Stomach (tissue), 9 donors: ENCODE data around the gene TAF4. TPM values are rescaled to one million over a fixed set of nuclear protein-coding genes. Genes with fewer than 3 reads are reported as not detected.

Experiments
- DNase-seq, 2 donors: peaks; one replicate each; pipeline versions ENCODE4 v3.0.0 to v3.0.0-alpha.2; 2013 to 2019
- H3K27ac ChIP-seq, 5 donors: fragments of 200-600 bp in 4 of 5; sonication (generic) in 4 of 5; one replicate each; pipeline ENCODE4 v1.5.1; 2013 to 2019; ENCODE audit warnings: mild to moderate bottlenecking in 1 of 5, moderate library complexity in 1 of 5
- H3K27me3 ChIP-seq, 3 donors: fragments of 200-600 bp; sonication (generic); one replicate each; pipeline ENCODE4 v1.5.1; 2017 to 2019; ENCODE audit warnings: mixed run types in 1 of 3
- H3K36me3 ChIP-seq, 4 donors: fragments of 200-600 bp; sonication (generic); 1 replicate in 3 of 4; 2 replicates in 1 of 4; pipeline ENCODE4 v1.5.1; 2016 to 2019
- H3K4me1 ChIP-seq, 4 donors: fragments of 200-600 bp; sonication (generic); one replicate each; pipeline ENCODE4 v1.5.1; 2016 to 2019
- H3K4me3 ChIP-seq, 4 donors: fragments of 200-600 bp; sonication (generic) in 3 of 4; one replicate each; pipeline ENCODE4 v1.5.1; 2016 to 2019; ENCODE audit warnings: mild to moderate bottlenecking in 1 of 4
- H3K9me3 ChIP-seq, 4 donors: fragments of 200-600 bp; sonication (generic); one replicate each; pipeline ENCODE4 v1.5.1; 2016 to 2019
- CTCF ChIP-seq, 7 experiments: fragments of 450-650 bp in 4 of 7; fragments of 200-600 bp in 3 of 7; sonication (generic) in 3 of 7; IDR thresholded peaks; one replicate each; pipeline ENCODE4 v1.5.1; 2016 to 2019; ENCODE audit warnings: antibody characterized with exemption in 7 of 7, control low read depth in 2 of 7, mild to moderate bottlenecking in 1 of 7
- EP300 ChIP-seq: sonication (generic); formaldehyde crosslinking; IDR thresholded peaks from one replicate; pipeline ENCODE4 v1.6.1; 2017; ENCODE audit warnings: antibody characterized with exemption
- POLR2A ChIP-seq, 4 donors: fragments of 450-650 bp; IDR thresholded peaks; one replicate each; pipeline ENCODE4 v1.6.1; 2016; ENCODE audit warnings: antibody characterized with exemption in 4 of 4, control low read depth in 2 of 4, mild to moderate bottlenecking in 1 of 4, moderate library complexity in 1 of 4
- POLR2AphosphoS5 ChIP-seq, 3 donors: sonication (generic); formaldehyde crosslinking; IDR thresholded peaks; one replicate each; pipeline ENCODE4 v1.6.1; 2016; ENCODE audit warnings: antibody characterized with exemption in 3 of 3
- WGBS, 5 donors: extraction: QIAGEN DNeasy Blood & Tissue Kit in 3 of 5; methylation state at CpG; one replicate each; pipeline versions ENCODE4 v1.1.5 to v1.1.7; 2013 to 2018; 5-methylcytosine and 5-hydroxymethylcytosine counted together
- intact Hi-C: fragments of 100-400 bp; cut with DNase I; formaldehyde crosslinking; loops from one replicate; pipeline ENCODE4 v1.15.1; 2023; ENCODE audit warnings: low total_unique reads
- polyA plus RNA-seq, 3 donors: library from polyadenylated mRNA; stranded (reverse); fragments of 200-250 nt; gene quantifications; one replicate each; pipeline ENCODE4 v1.2.3, GENCODE V29; 2013
- total RNA-seq, 5 donors: library from RNA; depleted of rRNA; stranded (reverse); fragments of >200 nt; gene quantifications; one replicate each; pipeline versions ENCODE4 v1.1.0 to v1.2.3, GENCODE V29; 2014 to 2016
- donor health status: healthy with polysubstance abuse.
- donor health status: Bipolar disorder and iron deficiency.
- donor health status: healthy.

Gene TAF4
- total and polyA plus RNA-seq, 8 donors: 3.2 to 33.9 (median 11.2) TPM

DNA sequence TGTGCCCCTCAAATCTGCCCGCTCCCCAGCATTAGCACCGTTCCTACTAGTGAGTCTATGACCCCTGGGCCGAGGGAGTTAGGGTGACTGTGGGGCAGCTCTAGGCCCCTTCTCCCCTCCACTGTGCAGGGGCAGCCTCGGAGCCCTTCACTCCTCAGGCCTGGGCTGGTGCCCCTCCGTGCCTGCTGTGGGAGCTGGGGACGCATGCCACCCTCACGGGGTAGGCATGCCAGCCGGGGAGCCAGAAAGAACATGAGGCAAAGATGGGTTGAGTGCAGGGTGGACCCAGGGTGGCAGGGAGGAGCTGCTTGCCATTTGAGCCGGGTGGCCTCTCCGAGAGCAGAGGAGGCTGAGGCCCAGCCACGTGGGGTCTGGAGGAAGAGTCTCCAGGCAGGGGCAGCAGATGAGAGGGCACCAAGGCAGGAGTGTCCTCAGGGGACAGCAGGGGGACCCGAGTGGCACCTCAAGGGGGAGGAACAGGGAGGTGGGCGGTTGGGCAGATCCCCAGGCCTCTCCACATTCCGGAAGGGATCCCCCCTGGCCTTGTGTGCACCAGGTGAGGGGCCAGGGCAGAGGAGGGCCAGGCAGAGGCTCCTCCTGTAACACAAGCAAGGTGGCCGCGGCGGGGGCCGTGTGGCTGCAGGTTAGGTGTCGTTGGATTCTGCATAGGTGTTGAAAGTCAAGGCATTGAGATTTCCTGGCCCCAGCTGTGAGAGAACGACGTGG, 38.0 kb upstream of the TAF4 start:
- H3K4me3 ChIP-seq: no peak overlapping the region
- H3K4me1 ChIP-seq: no peaks in the 10 kb centered on the region
- H3K36me3 ChIP-seq: no peaks in the 10 kb centered on the region
- TF ChIP-seq POLR2AphosphoS5 (IDR thresholded peaks at IDR 0.05) (no peak), EP300 (no peak)
- H3K9me3 ChIP-seq: peaks cover 22 to 81% (median 70%) of the 10 kb centered on the region in 4 donors
- DNase-seq: no peak
- 67 to 76% (median 71%) methylated on average over 19 to 21 of the region's 21 CpGs for WGBS, 5 donors
- no peak overlapping the region for H3K27ac ChIP-seq
- peaks cover 0 to 48% (median 7%) of the 10 kb centered on the region in 3 donors for H3K27me3 ChIP-seq
- intact Hi-C loops: no loop called here

DNA sequence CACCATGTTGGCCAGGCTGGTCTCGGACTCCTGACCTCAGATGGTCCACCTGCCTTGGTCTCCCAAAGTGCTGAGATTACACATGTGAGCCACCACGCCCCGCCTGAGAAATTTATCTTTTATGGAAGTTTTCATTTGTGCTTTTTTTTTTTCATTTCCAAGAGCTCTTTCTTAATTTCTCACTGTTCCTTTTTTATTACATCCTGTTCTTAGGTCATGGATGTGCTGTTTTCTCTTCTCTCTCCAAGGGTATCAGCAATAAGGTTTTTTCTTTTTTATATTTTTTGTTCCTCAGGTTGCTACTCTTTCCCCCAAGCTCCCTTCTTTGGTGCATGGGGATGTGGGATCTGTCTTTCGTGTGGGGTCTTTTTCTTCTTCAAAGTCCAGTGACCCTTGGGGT, 35.4 kb upstream of the TAF4 start:
- 82 to 91% (median 88%) methylated on average over 4 of the region's 4 CpGs for WGBS, 5 donors
- Histone ChIP-seq H3K4me1 (no peaks in the 10 kb centered on the region), H3K27ac (no peak overlapping the region), H3K4me3 (no peak overlapping the region), H3K9me3 (peaks cover 3 to 55% (median 47%) of the 10 kb centered on the region in 4 donors), H3K27me3 (peaks cover 0 to 58% (median 7%) of the 10 kb centered on the region in 3 donors), H3K36me3 (no peaks in the 10 kb centered on the region)
- no peak for TF ChIP-seq EP300
- no peak for TF ChIP-seq CTCF (IDR thresholded peaks at IDR 0.05)
- no peak for TF ChIP-seq POLR2AphosphoS5 (IDR thresholded peaks at IDR 0.05)
- TF ChIP-seq POLR2A (IDR thresholded peaks at IDR 0.05): no peak
- no peak for DNase-seq
- intact Hi-C loops: no loop called here

DNA sequence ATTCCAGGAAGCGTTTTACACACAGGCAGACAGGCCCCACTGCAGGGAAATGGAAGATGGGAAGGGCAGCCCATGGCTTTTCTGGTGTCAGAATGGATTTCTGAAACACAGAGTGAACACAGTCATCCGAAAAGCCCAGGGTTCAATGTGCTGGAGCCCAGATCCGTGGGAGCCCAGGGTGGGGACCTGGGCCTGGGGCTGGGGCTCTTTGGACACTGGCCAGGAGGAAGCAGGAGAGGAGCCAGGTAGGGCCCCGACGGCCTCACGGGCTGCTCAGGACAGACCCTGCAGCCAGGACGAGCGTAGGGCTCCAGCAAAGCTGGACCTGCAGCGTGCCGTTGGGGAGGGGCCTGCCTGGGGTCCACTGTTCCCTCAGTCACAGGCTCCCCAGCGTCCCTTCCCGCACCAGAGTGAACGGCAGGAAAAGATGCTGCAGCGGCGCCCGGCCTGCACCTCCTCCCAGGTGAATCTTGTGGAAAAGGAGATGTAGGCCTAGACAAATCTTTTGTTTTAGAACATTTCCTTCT, 32.3 kb upstream of the TAF4 start:
- Histone ChIP-seq H3K27me3 (peaks cover 0 to 34% (median 0%) of the 10 kb centered on the region in 3 donors), H3K27ac (no peak overlapping the region), H3K36me3 (no peaks in the 10 kb centered on the region), H3K4me1 (no peaks in the 10 kb centered on the region), H3K4me3 (no peak overlapping the region), H3K9me3 (peaks cover 0 to 34% (median 30%) of the 10 kb centered on the region in 4 donors)
- WGBS, 5 donors: 68 to 81% (median 69%) methylated on average over 7 to 16 of the region's 16 CpGs
- no peak for DNase-seq
- no peak for TF ChIP-seq POLR2A (IDR thresholded peaks at IDR 0.05)
- no peak for TF ChIP-seq EP300
- intact Hi-C loops: no loop called here

GRCh38 chr20:62096421-62097380, 31.0 kb upstream of the TAF4 start:
- H3K9me3 ChIP-seq: peaks cover 0 to 24% (median 20%) of the 10 kb centered on the region in 4 donors
- 82 to 91% (median 86%) methylated on average over 25 to 30 of the region's 30 CpGs for WGBS, 5 donors
- H3K4me3 ChIP-seq: no peak overlapping the region
- intact Hi-C loops: no loop called here
- H3K27ac ChIP-seq: no peak overlapping the region
- TF ChIP-seq POLR2A (IDR thresholded peaks at IDR 0.05) (no peak), POLR2AphosphoS5 (IDR thresholded peaks at IDR 0.05) (no peak), CTCF (IDR thresholded peaks at IDR 0.05) (no peak), EP300 (no peak)
- H3K27me3 ChIP-seq: peaks cover 0 to 28% (median 0%) of the 10 kb centered on the region in 3 donors
- DNase-seq: no peak
- H3K4me1 ChIP-seq: no peaks in the 10 kb centered on the region
- no peaks in the 10 kb centered on the region for H3K36me3 ChIP-seq

DNA sequence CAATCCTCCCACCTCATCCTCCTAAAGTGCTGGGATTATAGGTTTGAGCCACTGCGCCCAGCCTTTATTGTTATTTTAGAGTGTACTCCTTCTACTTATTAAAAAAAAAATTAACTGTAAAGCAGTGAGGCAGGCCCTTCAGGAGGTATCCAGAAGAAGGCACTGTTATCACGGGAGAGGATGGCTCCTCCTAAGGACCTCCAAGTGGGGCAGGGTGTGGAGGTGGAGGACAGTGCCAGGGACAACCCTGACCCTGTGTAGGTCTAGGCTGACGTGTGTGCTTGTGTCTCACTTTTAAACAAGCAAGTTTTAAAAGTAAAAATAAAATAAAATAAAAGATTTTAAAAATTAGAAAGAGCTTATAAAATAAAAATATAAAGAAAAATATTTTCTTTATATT, 23.7 kb upstream of the TAF4 start:
- H3K27me3 ChIP-seq: peaks cover 0 to 46% (median 0%) of the 10 kb centered on the region in 3 donors
- intact Hi-C loops: no loop called here
- TF ChIP-seq POLR2AphosphoS5 (IDR thresholded peaks at IDR 0.05) (no peak), EP300 (no peak), POLR2A (IDR thresholded peaks at IDR 0.05) (no peak), CTCF (IDR thresholded peaks at IDR 0.05) (no peak)
- H3K36me3 ChIP-seq: no peaks in the 10 kb centered on the region
- WGBS, 5 donors: 45 to 54% (median 50%) methylated on average over 3 of the region's 3 CpGs
- DNase-seq: no peak
- no peaks in the 10 kb centered on the region for H3K9me3 ChIP-seq
- H3K27ac ChIP-seq: no peak overlapping the region
- no peak overlapping the region for H3K4me3 ChIP-seq
- no peaks in the 10 kb centered on the region for H3K4me1 ChIP-seq
